ENCODE results near the gene SLC22A23.
A peak's percentile ranks its signal among the peaks of the same experiment; 100 is the strongest.

Gene SLC22A23

DNA sequence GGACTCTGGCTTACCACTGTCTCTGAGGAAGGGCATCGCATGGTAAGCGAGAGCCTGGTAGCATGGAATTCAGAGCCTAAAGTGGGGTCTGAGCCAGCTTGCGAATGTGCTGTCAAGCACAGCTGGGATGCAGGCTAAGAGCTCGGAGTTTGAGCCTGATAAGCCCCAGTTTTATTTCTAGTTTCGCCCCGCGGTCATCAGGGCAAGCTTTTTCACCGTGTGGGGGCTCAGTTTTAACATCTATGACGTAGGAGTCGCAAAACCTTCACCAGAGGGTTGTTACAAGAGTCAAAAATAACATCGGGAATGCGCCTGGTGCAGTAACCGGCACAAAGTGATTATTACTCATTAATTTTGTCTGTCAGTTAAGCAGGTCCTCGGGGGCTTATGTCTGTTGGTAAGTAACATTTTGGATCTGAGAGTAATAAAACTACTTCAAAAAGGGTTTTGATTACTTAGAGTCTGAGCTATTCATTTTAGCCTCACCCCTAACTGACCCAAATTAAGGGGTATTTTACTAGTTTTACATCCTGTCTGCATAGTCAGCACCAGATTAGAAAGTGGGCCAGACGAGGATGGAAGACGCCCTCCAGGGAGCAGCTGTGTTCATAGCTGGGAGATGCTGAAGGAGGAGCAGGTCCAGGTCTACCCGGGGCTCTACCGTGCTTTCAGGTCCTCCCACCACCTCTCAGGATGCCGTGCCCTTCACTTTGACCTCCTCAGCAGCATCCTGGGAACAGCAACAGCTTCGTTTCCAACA lies 29.7 kb downstream of the SLC22A23 start:
- Histone ChIP-seq H3K4me1 (ENCODE audit: control insufficient read depth, insufficient read depth, low read length) (peaks cover 25% of the 10 kb centered on the region), H3K27ac (ENCODE audit: extremely low read depth, low read depth, low read length) (no peak overlapping the region; the same call in 1 of the 2 replicates), H3K9me3 (ENCODE audit: control insufficient read depth, insufficient read depth, low read depth, low read length) (no peaks in the 10 kb centered on the region), H3K36me3 (ENCODE audit: control insufficient read depth in 2 of 2, insufficient read depth in 1 of 2, low read length in 2 of 2) (no peaks in the 10 kb centered on the region), H3K4me3 (ENCODE audit: low read depth, low read length) (no peak overlapping the region)
- ChIA-PET CTCF (interaction anchor here (0.7 to 2.7 kb wide), 6 partner anchors 12 to 305 kb away, joined by 3 to 14 read pairs (median 4); no protein-coding TSS in a partner anchor), POLR2A (no interaction called here)
- TF ChIP-seq ZBTB44 (tag by site-specific recombination; IDR thresholded peaks at IDR 0.05) (peak; percentile 40; the same call in 1 of the 2 replicates), ZNF16 (tag by site-specific recombination; IDR thresholded peaks at IDR 0.05; ENCODE audit: low read depth) (no peak), HIC1 (tag by site-specific recombination; IDR thresholded peaks at IDR 0.05) (no peak), ZBTB8A (tag by site-specific recombination; IDR thresholded peaks at IDR 0.05) (peak; percentile 60; the same call in 1 of the 2 replicates), FEZF1 (tag by site-specific recombination; IDR thresholded peaks at IDR 0.05) (peak; percentile 22; the same call in 1 of the 2 replicates), GLI2 (tag by site-specific recombination; IDR thresholded peaks at IDR 0.05; ENCODE audit: borderline replicate concordance, low read depth) (no peak), SP7 (tag by site-specific recombination; IDR thresholded peaks at IDR 0.05) (peak; percentile 93), ZNF629 (tag by site-specific recombination; IDR thresholded peaks at IDR 0.05) (peak; percentile 54), KLF10 (tag by site-specific recombination; IDR thresholded peaks at IDR 0.05) (no peak), ZNF248 (tag by site-specific recombination; IDR thresholded peaks at IDR 0.05) (no peak), PRDM6 (tag by site-specific recombination; IDR thresholded peaks at IDR 0.05) (peak; percentile 78)
- TF ChIP-seq, protein P1, sequence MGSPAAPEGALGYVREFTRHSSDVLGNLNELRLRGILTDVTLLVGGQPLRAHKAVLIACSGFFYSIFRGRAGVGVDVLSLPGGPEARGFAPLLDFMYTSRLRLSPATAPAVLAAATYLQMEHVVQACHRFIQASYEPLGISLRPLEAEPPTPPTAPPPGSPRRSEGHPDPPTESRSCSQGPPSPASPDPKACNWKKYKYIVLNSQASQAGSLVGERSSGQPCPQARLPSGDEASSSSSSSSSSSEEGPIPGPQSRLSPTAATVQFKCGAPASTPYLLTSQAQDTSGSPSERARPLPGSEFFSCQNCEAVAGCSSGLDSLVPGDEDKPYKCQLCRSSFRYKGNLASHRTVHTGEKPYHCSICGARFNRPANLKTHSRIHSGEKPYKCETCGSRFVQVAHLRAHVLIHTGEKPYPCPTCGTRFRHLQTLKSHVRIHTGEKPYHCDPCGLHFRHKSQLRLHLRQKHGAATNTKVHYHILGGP (tag by site-specific recombination; IDR thresholded peaks at IDR 0.05), result no peak
- TF ChIP-seq, protein P2, sequence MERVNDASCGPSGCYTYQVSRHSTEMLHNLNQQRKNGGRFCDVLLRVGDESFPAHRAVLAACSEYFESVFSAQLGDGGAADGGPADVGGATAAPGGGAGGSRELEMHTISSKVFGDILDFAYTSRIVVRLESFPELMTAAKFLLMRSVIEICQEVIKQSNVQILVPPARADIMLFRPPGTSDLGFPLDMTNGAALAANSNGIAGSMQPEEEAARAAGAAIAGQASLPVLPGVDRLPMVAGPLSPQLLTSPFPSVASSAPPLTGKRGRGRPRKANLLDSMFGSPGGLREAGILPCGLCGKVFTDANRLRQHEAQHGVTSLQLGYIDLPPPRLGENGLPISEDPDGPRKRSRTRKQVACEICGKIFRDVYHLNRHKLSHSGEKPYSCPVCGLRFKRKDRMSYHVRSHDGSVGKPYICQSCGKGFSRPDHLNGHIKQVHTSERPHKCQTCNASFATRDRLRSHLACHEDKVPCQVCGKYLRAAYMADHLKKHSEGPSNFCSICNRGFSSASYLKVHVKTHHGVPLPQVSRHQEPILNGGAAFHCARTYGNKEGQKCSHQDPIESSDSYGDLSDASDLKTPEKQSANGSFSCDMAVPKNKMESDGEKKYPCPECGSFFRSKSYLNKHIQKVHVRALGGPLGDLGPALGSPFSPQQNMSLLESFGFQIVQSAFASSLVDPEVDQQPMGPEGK (tag by site-specific recombination; IDR thresholded peaks at IDR 0.05), result no peak
- TF ChIP-seq, protein P3, sequence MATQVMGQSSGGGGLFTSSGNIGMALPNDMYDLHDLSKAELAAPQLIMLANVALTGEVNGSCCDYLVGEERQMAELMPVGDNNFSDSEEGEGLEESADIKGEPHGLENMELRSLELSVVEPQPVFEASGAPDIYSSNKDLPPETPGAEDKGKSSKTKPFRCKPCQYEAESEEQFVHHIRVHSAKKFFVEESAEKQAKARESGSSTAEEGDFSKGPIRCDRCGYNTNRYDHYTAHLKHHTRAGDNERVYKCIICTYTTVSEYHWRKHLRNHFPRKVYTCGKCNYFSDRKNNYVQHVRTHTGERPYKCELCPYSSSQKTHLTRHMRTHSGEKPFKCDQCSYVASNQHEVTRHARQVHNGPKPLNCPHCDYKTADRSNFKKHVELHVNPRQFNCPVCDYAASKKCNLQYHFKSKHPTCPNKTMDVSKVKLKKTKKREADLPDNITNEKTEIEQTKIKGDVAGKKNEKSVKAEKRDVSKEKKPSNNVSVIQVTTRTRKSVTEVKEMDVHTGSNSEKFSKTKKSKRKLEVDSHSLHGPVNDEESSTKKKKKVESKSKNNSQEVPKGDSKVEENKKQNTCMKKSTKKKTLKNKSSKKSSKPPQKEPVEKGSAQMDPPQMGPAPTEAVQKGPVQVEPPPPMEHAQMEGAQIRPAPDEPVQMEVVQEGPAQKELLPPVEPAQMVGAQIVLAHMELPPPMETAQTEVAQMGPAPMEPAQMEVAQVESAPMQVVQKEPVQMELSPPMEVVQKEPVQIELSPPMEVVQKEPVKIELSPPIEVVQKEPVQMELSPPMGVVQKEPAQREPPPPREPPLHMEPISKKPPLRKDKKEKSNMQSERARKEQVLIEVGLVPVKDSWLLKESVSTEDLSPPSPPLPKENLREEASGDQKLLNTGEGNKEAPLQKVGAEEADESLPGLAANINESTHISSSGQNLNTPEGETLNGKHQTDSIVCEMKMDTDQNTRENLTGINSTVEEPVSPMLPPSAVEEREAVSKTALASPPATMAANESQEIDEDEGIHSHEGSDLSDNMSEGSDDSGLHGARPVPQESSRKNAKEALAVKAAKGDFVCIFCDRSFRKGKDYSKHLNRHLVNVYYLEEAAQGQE (tag by site-specific recombination; IDR thresholded peaks at IDR 0.05), result no peak
